Measurements from ENCODE around the gene TRIM45.
A peak's percentile ranks its signal among the peaks of the same experiment; 100 is the strongest.
"Not testable (repeated sequence)": the region's sequence is repeated elsewhere in the genome, so short reads cannot be mapped to it uniquely, and the experiment has no call there.

TRIM45 gene

DNA sequence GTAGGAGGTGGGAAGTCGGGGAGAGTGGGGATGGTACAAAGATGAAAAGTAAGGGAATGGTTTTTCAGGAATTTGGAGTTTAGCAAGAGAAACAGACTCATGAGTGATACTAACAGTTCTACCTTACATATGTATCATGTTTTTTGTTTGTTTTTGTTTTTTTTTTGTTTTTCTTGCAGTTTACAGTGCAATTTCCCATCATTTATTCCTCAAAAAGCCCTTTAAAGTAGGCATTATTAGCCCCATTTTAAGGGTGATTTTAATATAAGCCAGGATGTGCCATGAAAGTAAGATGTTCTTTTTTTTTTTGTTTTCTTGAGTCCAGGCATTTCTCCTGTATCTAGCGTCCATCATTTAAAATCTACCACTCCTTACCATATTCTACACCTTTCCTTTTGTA is 13.8 kb upstream of the TRIM45 start:
- DNase-seq (ENCODE audit: low read depth) = no peak

- no peak for DNase-seq (ENCODE audit: low read depth)
Measured at GRCh38 chr1:117130526-117130925, 9.0 kb upstream of the TRIM45 start.

- DNase-seq (ENCODE audit: low read depth) = no peak
Measured at GRCh38 chr1:117128323-117129079, 7.0 kb upstream of the TRIM45 start.

DNA sequence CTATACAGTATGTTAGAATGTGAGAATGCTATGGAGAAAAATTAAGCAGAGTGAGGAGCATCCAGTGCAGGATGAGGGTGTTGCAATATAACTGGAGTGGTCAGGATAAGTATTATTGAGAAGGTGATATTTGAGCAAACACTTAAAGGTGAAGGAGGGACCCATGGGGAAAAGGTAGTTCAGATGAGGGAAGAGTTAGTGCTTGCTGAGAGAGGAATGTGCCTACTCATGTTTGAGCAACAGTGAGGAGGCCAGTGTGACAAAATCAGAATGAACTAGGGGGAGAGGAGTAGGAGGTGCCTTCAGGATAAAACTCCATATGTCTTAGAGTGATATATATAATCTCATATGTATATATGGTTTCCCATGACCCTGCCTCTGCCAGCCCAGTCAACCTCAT is 6.2 kb upstream of the TRIM45 start:
- DNase-seq (ENCODE audit: low read depth) = no peak

- no peak for DNase-seq (ENCODE audit: low read depth)
Measured at GRCh38 chr1:117124661-117125060, 3.1 kb upstream of the TRIM45 start.

- no peak for DNase-seq (ENCODE audit: low read depth)
Measured at GRCh38 chr1:117123274-117123673, 1.7 kb upstream of the TRIM45 start.

DNA sequence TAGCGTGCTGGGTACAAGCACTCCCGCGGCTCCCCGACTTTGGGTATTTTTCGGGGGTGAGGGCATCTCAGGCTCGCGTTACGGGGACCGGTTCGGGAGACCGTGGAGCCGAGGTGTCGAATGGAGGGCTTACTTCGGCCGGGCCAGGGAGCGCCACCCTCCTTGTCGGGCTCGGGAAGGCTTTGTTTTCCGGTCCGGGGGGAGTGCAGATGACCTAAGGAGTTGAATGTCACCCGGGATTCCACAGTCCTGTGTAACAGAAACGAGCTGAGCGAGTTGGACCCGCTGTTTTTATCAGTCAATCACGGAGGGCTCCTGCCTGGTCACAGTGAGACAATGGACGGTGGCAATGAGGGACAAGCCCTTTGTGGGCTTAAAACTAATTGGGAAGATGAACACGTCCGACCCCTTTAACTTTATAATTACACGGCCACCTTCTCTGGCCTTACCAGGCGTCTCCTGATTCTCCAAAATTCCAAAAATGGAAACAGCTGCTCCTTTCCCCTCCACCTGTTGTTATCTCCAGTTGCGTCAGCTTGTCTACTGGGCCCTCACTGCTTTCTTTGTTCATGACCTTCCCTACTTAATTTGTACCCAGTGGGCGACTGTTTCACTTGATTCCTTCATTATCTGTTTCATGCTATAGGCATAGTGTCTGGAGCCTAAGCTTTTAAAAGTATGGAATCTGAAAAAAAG is 929 bp upstream of the TRIM45 start:
- DNase-seq (ENCODE audit: low read depth) = no peak

- DNase-seq (ENCODE audit: low read depth) = peak; percentile 26
Measured at GRCh38 chr1:117120774-117121588, 568 bp downstream of the TRIM45 start.

- DNase-seq (ENCODE audit: low read depth) = not testable (repeated sequence)
Measured at GRCh38 chr1:117119144-117119543, 2.4 kb downstream of the TRIM45 start.

DNA sequence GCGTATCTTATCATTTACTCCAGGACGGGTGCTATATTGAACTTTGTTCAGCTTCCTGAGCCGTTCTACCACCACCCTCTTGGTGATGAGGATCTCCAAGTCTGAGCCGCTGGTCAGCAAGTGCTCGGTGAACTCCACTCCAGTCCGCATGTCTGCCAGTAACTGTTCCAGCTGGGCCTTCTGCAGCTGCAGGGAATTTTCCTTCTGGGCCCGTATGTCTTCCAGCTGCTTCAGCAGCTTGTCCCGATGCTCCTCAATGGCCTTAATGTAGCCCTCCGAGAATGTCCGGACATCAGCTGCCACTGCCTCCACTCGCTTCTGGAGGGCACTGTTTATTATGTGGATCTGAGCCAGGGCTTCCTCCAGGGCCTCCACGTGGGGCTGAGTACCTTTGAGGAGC is 3.4 kb downstream of the TRIM45 start:
- DNase-seq (ENCODE audit: low read depth) = no peak

DNA sequence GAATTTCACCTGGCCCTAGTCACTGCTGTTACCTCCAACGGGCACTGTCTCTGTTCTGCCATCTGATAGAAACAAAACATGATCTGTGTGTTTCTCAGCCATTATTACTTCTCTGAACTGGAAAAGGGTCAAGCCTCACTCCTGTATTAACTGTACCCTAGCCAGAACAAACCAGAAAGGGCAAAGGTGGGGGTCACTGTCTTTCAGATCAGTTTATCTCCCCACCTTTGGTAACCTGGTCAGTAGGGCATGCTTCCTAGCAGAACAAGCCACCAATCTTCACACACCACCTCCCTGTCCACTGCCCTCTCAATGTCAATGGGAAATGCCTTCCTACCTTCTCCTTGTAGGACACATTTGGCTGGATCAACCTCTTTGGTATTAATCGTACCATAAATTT is 3.9 kb downstream of the TRIM45 start:
- DNase-seq (ENCODE audit: low read depth) = no peak

DNA sequence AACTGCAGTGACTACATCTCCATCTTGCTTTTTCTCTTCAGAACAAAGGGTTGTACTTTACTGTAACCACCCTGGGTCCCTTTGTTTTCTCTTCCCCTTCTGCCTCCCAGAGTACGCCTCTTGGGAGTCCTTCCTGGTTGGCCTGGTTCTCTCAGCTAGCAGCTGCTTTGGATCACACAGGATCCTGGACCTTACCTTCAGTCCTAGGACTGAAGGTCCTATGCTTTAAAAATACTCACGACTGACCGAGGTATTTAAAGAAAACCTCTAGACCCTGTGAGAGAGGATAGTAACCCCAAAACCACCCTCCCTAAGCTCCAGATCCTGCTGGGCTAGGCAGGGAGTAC is 4.8 kb downstream of the TRIM45 start:
- DNase-seq (ENCODE audit: low read depth) = no peak

GRCh38 chr1:117116090-117116783 is 5.3 kb downstream of the TRIM45 start:
- no peak for DNase-seq (ENCODE audit: low read depth)

- no peak for DNase-seq (ENCODE audit: low read depth)
Measured at GRCh38 chr1:117114877-117115276, 6.7 kb downstream of the TRIM45 start.

DNA sequence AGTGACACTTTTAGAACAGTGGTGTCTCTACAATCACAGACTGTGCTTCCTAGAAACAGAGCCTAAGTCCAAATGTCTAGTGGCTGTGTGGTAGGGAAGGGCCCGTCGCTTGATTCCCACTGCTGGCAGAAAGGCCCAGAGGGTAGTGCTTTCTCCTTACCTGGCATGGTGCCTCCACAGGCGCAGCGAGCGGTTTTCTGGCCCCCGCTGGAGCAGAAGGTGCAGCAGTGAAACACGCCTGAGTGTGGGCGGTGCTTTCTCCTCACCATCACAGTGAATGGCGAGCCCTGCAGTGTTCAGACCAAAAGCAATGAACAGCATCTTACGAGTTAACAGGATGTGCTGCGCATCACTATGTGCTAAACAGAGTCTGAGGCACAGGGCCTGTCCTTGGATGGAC is 8.3 kb downstream of the TRIM45 start:
- DNase-seq (ENCODE audit: low read depth) = no peak

DNA sequence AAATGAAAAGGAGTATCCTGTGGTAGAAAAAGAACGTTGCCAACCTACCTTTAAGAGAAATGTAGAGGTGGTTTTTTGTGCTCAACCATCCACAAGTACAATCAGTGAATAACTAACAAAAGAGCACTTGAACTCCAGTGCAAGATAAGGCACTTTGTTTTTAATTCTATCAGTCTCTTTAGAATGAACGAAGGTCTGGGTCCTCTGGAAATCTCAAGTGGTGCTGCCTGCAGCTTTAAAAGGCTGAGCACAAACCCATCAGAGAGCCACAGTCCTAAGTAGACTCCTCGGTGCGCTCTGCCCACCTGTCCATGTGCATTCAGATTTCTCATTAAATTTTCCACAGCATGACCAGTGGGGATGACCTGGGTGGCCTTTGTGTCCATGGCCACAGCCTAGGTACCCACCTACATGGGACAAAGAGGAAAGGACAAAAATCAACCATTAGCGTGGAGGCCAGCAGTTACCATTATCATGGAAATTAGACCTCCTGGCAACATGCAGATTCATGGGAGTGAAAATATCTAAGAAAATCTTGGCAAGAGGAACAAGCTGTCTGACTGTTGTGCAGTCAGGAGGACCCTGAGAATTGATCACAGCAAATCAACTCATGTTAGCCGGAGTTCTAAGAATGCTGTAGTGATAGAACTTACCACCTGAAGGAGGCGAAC is 9.4 kb downstream of the TRIM45 start:
- DNase-seq (ENCODE audit: low read depth) = no peak

DNA sequence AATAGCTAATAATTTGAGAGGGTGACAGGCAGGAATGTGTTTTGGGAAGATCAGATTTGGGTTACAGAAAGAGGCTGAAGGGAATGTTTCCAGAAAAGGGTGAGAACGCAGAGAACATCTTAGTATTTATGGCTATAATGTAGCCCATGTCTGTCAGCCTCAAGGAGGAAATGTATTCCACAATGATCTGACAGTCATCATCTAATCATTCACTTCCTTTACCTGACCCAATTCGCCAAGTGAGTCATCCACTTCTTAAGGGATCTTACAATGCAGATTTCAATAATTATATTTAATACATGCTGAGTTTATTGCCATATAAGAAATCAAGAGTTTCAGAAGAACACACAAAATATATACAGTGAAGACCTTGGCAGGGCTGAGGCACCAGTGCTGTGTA is 10.8 kb downstream of the TRIM45 start:
- no peak for DNase-seq (ENCODE audit: low read depth)

- DNase-seq (ENCODE audit: low read depth) = no peak
Measured at GRCh38 chr1:117107364-117107763, 14.2 kb downstream of the TRIM45 start.

DNA sequence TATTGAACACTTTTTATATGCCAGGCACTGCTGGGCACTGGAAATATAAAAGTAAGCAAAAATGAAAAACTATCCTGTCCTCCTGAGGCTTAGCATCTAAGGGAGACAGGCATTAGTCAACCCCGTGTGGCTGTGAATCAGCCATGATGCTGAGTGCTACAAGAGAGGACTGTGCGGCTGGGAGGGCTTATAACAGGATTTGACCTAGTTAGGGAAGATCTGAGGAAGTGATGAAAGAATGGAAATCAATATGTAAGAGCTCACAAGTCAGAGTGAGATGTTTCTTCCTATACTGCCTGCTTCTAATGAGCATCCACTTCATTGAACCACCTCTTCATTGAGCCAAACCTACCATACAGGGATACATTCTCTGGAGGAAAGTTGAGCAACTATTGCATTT is 15.1 kb downstream of the TRIM45 start:
- DNase-seq (ENCODE audit: low read depth) = no peak

GRCh38 chr1:117105722-117106121 is 15.8 kb downstream of the TRIM45 start:
- DNase-seq (ENCODE audit: low read depth) = no peak

- no peak for DNase-seq (ENCODE audit: low read depth)
Measured at GRCh38 chr1:117104986-117105385, 16.6 kb downstream of the TRIM45 start.

GRCh38 chr1:117101858-117102257 is 19.7 kb downstream of the TRIM45 start:
- not testable (repeated sequence) for DNase-seq (ENCODE audit: low read depth)

Data from stimulated activated CD4-positive, alpha-beta T cell treated with anti-CD3 and anti-CD28 coated beads, Interleukin-2, amount 100 ng/mL, for 4 hours (primary cell).